Left lung (tissue), 10 donors: ENCODE measurements around the gene NOTCH1. TPM values are rescaled to one million over a fixed set of nuclear protein-coding genes. Genes with fewer than 3 reads are reported as not detected.
A peak's percentile ranks its signal among the peaks of the same experiment; 100 is the strongest.

ENCODE experiments used
- ATAC-seq: fragments of 200-7000 bp; cut with Tn5 transposase; one replicate; pipeline ENCODE4 v1.9.1; 2020; ENCODE audit warnings: moderate library complexity
- DNase-seq, 4 donors: peaks; one replicate each; pipeline ENCODE4 v3.0.0-alpha.2; 2013 to 2020
- H3K27ac ChIP-seq, 2 donors: fragments of 200-600 bp; sonication (generic) in 1 of 2; one replicate each; pipeline versions ENCODE4 v1.5.0 to v1.8.0; 2020 to 2021
- H3K27me3 ChIP-seq, 2 donors: fragments of 200-600 bp; sonication (generic) in 1 of 2; one replicate each; pipeline versions ENCODE4 v1.5.0 to v1.8.0; 2020 to 2021
- H3K36me3 ChIP-seq, 2 donors: fragments of 200-600 bp; sonication (generic) in 1 of 2; one replicate each; pipeline versions ENCODE4 v1.5.0 to v1.8.0; 2020 to 2021
- H3K4me1 ChIP-seq, 2 donors: fragments of 200-600 bp; one replicate each; pipeline ENCODE4 v1.8.0; 2021
- H3K4me3 ChIP-seq, 2 donors: fragments of 200-600 bp; sonication (generic) in 1 of 2; one replicate each; pipeline versions ENCODE4 v1.5.0 to v1.8.0; 2020 to 2021; ENCODE audit warnings: mild to moderate bottlenecking in 1 of 2
- H3K9me3 ChIP-seq, 2 donors: fragments of 200-600 bp; sonication (generic) in 1 of 2; one replicate each; pipeline versions ENCODE4 v1.5.0 to v1.8.0; 2020 to 2021
- intact Hi-C, 2 donors: fragments of 100-400 bp; cut with DNase I; formaldehyde crosslinking; loops; one replicate each; pipeline versions ENCODE4 v1.11.2 to v1.14.2; 2022
- polyA plus RNA-seq, 6 donors: library from polyadenylated mRNA; unstranded; fragments of 120-200 nt; gene quantifications; one replicate each; pipeline ENCODE4 v1.2.1, GENCODE V29; 2013; ENCODE audit not compliant: insufficient read length in 6 of 6
- total RNA-seq, 2 donors: library from RNA; stranded (reverse); fragmentation: NEBNext Ultra II Directional; extraction: Animal tissue kit (Norgen Biotek cat#: 25700); gene quantifications; one replicate each; pipeline ENCODE4 v1.2.1, GENCODE V29; 2021
- TF ChIP-seq, protein P1 (sequence below), 2 donors: fragments of 200-600 bp; sonication (generic) in 1 of 2; IDR thresholded peaks; one replicate each; pipeline versions ENCODE4 v1.5.0 to v1.8.0; 2021; ENCODE audit warnings: antibody characterized with exemption in 2 of 2
- donor health status: DM: no; HTN: yes; CAD: no.
- donor health status: DM: no; HTN: no; CAD: no.

Gene NOTCH1
- total and polyA plus RNA-seq, 8 donors, result 21.7 to 102 (median 33.7) TPM

DNA sequence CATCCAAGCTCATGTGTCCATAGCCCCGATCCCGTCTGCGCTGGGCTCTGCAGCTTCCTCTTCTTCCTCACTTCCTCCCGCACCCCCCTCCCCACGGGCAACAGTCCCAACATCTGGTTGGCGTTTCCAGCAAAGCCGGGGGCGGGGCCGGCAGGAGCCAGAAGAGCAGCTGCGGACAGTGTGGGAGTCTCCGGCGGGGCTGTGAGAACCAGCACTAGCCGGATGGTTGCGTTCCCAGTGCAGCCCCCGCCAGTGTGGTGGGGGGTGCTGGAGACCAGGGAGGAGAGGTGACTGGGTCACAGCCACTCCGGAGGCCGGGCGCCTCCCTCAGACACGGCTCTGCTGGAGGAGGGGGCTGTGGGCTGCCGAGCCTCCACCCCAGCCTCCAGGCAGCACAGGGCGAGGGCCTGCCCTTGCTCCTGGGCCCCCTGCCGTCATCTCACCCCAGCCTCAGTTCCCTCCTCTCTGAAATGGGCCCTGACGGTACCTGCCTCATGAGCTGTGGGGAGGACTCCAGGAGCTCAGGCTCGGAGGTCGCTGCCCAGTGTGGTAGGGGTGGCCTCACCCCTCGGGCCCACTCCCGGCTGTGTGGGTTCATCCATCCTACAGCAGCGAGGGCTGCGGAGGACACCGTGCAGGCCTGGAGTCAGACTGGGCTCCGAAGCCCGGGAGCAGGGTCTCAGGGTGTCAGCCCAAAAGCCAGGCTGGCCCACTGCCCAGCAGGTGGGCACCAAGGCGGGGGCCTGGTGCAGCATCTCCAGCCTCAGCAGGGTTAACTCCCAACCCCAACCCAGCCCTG is 41.5 kb upstream of the NOTCH1 start:
- TF ChIP-seq, protein P1, sequence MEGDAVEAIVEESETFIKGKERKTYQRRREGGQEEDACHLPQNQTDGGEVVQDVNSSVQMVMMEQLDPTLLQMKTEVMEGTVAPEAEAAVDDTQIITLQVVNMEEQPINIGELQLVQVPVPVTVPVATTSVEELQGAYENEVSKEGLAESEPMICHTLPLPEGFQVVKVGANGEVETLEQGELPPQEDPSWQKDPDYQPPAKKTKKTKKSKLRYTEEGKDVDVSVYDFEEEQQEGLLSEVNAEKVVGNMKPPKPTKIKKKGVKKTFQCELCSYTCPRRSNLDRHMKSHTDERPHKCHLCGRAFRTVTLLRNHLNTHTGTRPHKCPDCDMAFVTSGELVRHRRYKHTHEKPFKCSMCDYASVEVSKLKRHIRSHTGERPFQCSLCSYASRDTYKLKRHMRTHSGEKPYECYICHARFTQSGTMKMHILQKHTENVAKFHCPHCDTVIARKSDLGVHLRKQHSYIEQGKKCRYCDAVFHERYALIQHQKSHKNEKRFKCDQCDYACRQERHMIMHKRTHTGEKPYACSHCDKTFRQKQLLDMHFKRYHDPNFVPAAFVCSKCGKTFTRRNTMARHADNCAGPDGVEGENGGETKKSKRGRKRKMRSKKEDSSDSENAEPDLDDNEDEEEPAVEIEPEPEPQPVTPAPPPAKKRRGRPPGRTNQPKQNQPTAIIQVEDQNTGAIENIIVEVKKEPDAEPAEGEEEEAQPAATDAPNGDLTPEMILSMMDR (IDR thresholded peaks at IDR 0.05), result no peak
- intact Hi-C loops, result no loop called here
- H3K4me1 ChIP-seq, result peaks cover 22 to 52% of the 10 kb centered on the region in 2 donors
- no peaks in the 10 kb centered on the region for H3K9me3 ChIP-seq
- peak; percentile 82 to 93 (median 86) for DNase-seq
- peak overlapping the region in 1 of 2 donors; percentile 19 for H3K27ac ChIP-seq
- H3K4me3 ChIP-seq, result no peak overlapping the region
- H3K27me3 ChIP-seq, result peaks cover 0 to 16% of the 10 kb centered on the region in 2 donors
- ATAC-seq, result peak; percentile 59
- H3K36me3 ChIP-seq, result no peaks in the 10 kb centered on the region

DNA sequence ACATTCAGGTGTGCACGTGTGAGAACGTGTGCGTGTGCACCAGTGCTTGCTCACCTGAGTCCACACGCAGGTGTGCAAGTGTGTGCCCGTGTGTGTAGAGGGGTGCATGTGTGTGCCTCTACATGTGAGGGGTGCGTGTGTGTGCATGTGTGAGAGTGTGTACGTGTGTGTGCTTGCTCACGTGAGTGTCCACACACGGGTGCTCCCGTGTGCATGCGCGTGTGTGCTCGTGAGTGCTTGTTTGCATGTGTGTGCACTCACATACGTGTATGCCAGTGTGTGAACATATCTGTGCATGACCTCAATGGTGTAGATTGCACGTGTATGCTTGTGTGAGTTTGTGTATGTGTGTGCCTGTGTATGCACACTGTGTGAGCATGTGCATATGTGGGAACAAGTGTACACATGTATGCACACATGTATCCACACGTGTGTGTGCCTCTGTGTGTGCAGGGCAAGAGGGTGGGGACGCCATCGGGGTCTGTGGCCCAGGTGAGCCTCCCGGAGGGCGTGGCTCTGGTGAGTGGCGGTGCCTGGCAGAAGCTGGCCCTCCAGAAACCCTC is 40.6 kb upstream of the NOTCH1 start:
- H3K36me3 ChIP-seq, result no peaks in the 10 kb centered on the region
- DNase-seq (peak in 1 of 4 donors; percentile 47), ATAC-seq (no peak)
- TF ChIP-seq, protein P1 (IDR thresholded peaks at IDR 0.05), result no peak
- no peak overlapping the region for H3K4me3 ChIP-seq
- peaks cover 22 to 51% of the 10 kb centered on the region in 2 donors for H3K4me1 ChIP-seq
- peaks cover 0 to 16% of the 10 kb centered on the region in 2 donors for H3K27me3 ChIP-seq
- H3K27ac ChIP-seq, result no peak overlapping the region
- no peaks in the 10 kb centered on the region for H3K9me3 ChIP-seq
- intact Hi-C loops, result no loop called here

DNA sequence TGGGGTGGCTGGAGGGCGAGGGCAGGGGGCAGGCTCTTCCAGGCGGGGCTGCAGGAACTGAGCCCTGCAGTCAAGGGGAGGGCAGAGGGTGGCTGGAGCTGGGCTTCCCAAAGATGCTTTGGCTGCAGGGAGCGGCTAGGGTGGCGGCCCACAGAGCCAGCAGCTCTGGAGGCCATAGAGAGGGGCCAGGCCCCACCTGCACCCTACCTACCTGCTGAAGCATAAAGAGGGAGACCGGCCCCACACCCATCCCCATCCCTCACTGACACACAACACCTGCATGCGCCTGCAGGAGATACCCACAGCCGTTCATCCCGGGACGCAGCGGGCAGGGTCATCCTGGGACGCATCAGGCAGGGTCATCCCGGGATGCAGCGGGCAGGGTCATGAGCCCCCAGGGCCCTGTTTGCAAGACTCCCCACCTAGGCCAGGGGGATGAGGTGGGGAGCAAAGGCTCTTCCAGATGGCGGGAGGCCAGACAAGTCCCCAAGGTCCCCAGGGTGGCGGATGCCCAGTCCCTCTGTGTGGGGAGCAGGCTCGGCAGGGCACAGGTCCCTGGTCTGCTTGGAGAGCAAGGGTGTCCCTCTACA is 39.8 kb upstream of the NOTCH1 start:
- H3K36me3 ChIP-seq, result no peaks in the 10 kb centered on the region
- intact Hi-C loops, result no loop called here
- peaks cover 17 to 43% of the 10 kb centered on the region in 2 donors for H3K4me1 ChIP-seq
- peak in 1 of 4 donors; percentile 69 for DNase-seq
- H3K4me3 ChIP-seq, result no peak overlapping the region
- TF ChIP-seq, protein P1 (IDR thresholded peaks at IDR 0.05), result no peak
- peaks cover 0 to 16% of the 10 kb centered on the region in 2 donors for H3K27me3 ChIP-seq
- no peaks in the 10 kb centered on the region for H3K9me3 ChIP-seq
- no peak for ATAC-seq
- no peak overlapping the region for H3K27ac ChIP-seq

DNA sequence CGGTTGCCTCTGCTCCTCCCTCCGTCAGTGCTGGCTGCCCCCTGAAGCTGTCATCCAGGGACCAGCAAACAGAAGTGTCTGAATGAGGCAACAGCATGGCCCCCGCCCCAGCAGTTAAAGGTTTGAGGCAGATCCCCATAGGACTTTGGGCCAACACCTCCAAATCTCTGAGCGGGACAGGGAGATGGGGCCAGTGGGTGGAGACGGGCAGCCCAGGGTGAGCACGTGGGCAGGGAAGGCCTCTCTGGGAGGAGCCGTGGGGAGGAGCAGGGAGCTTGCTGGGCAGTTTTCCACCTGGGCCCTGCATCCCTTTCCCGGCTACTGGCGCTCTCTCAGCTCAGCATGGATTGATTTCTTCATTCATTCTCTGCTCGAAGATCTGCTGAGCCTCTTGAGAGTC is 39.1 kb upstream of the NOTCH1 start:
- DNase-seq (peak in 1 of 4 donors; percentile 59), ATAC-seq (peak; percentile 13)
- H3K27ac ChIP-seq, result no peak overlapping the region
- TF ChIP-seq, protein P1 (IDR thresholded peaks at IDR 0.05), result no peak
- H3K4me3 ChIP-seq, result no peak overlapping the region
- H3K27me3 ChIP-seq, result peaks cover 0 to 16% of the 10 kb centered on the region in 2 donors
- H3K36me3 ChIP-seq, result no peaks in the 10 kb centered on the region
- no peaks in the 10 kb centered on the region for H3K9me3 ChIP-seq
- intact Hi-C loops, result no loop called here
- peaks cover 14 to 36% of the 10 kb centered on the region in 2 donors for H3K4me1 ChIP-seq

DNA sequence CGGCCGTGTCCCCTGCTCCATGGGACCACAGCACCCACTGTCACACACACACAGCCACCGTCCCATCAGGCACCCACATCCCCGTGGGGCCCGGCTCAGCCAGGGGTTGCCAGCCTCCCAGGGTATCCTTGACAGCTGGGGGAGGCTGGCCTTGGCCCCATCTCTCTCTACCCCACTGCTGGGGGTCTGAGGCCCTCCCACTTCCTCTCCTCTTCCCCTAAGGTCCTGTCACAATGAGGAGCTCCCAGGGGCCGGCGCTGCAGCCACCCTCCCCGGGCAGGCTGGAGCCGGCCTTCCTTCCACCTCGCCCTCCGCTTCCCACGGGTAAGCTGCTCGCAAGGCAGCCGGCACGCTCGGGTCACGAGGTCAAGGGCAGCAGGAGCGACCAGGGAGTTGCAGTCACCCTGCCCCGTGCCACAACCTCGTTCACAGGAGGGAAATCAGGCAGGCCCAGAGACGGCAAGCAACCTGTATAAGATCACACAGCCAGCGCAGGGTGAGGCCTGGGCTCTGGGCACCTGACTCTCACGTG is 38.6 kb upstream of the NOTCH1 start:
- intact Hi-C loops, result no loop called here
- TF ChIP-seq, protein P1 (IDR thresholded peaks at IDR 0.05), result no peak
- H3K4me1 ChIP-seq, result peaks cover 14 to 35% of the 10 kb centered on the region in 2 donors
- DNase-seq (peak in 1 of 4 donors; percentile 71), ATAC-seq (no peak)
- no peaks in the 10 kb centered on the region for H3K9me3 ChIP-seq
- H3K27me3 ChIP-seq, result peaks cover 0 to 16% of the 10 kb centered on the region in 2 donors
- no peak overlapping the region for H3K4me3 ChIP-seq
- no peak overlapping the region for H3K27ac ChIP-seq
- no peaks in the 10 kb centered on the region for H3K36me3 ChIP-seq
